Activated naive CD8-positive, alpha-beta T cell treated with anti-CD3 and anti-CD28 coated beads, Interleukin-2, amount 10 ng/mL, durations not matched to agents 7 days and 5 days (primary cell): ENCODE results near the gene CDC42EP4. TPM values are rescaled to one million over a fixed set of nuclear protein-coding genes. Genes with fewer than 3 reads are reported as not detected.
"Not testable (repeated sequence)": the region's sequence is repeated elsewhere in the genome, so short reads cannot be mapped to it uniquely, and the experiment has no call there.

ENCODE experiments used
- ATAC-seq: fragments of 150-1000 bp; cut with Tn5 transposase; one replicate; pipeline ENCODE4 v1.10.0; 2021; ENCODE audit warnings: low read depth, moderate library complexity
- POLR2A ChIA-PET: fragments of 350-600 bp; sonication (Branson Sonifier 250); formaldehyde crosslinking; loops from one replicate; lab custom pipeline; 2021; ENCODE audit warnings: antibody characterized with exemption; lab: Charles Lee
- DNase-seq: peaks from one replicate; pipeline ENCODE4 v3.0.0; 2021
- H3K27ac Mint-ChIP-seq: one replicate; pipeline ENCODE4 v1.8.0; 2022; ENCODE audit warnings: mild to moderate bottlenecking, mixed read lengths
- H3K27me3 Mint-ChIP-seq: one replicate; pipeline ENCODE4 v1.8.0; 2022; ENCODE audit warnings: mild to moderate bottlenecking, moderate library complexity, mixed read lengths
- H3K36me3 Mint-ChIP-seq: one replicate; pipeline ENCODE4 v1.8.0; 2021; ENCODE audit warnings: mild to moderate bottlenecking, mixed read lengths
- H3K4me1 Mint-ChIP-seq: one replicate; pipeline ENCODE4 v1.8.0; 2021; ENCODE audit warnings: mixed read lengths
- H3K4me3 Mint-ChIP-seq: one replicate; pipeline ENCODE4 v1.8.0; 2022; ENCODE audit warnings: mild to moderate bottlenecking, moderate library complexity, mixed read lengths
- H3K9me3 Mint-ChIP-seq: one replicate; pipeline ENCODE4 v1.8.0; 2021; ENCODE audit warnings: mixed read lengths
- total RNA-seq, 2 experiments: library from RNA; stranded (reverse); gene quantifications; one replicate each; pipeline ENCODE4 v1.2.3, GENCODE V29; 2021

CDC42EP4 gene
- total RNA-seq, 2 experiments from 2014 or later = 1.5 to 2.7 TPM

DNA sequence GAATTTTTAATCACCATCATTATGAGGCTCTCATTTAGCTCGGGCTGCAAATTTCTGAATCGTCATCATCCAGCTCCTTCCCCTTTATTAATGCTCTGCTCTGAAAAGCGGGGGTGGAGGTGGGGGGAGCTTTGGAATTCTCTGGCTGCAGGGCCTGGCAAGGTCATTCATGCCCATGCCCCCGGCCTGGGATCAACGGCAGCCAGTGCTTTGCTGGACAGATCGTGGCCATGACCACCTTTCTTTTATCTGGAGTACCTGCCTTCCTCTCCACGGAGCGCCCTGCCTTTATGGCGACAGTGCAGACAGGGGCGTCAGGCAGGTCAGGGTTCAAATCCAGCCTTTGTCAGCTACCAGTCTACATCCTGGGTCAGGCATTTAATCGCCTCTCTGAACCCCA lies 45.0 kb downstream of the CDC42EP4 start:
- no peak overlapping the region for H3K4me3 Mint-ChIP-seq
- no peaks in the 10 kb centered on the region for H3K4me1 Mint-ChIP-seq
- H3K9me3 Mint-ChIP-seq = no peaks in the 10 kb centered on the region
- ATAC-seq (no peak), DNase-seq (no peak)
- H3K27ac Mint-ChIP-seq = no peak overlapping the region
- no peaks in the 10 kb centered on the region for H3K27me3 Mint-ChIP-seq
- no peaks in the 10 kb centered on the region for H3K36me3 Mint-ChIP-seq
- POLR2A ChIA-PET = no interaction called here

DNA sequence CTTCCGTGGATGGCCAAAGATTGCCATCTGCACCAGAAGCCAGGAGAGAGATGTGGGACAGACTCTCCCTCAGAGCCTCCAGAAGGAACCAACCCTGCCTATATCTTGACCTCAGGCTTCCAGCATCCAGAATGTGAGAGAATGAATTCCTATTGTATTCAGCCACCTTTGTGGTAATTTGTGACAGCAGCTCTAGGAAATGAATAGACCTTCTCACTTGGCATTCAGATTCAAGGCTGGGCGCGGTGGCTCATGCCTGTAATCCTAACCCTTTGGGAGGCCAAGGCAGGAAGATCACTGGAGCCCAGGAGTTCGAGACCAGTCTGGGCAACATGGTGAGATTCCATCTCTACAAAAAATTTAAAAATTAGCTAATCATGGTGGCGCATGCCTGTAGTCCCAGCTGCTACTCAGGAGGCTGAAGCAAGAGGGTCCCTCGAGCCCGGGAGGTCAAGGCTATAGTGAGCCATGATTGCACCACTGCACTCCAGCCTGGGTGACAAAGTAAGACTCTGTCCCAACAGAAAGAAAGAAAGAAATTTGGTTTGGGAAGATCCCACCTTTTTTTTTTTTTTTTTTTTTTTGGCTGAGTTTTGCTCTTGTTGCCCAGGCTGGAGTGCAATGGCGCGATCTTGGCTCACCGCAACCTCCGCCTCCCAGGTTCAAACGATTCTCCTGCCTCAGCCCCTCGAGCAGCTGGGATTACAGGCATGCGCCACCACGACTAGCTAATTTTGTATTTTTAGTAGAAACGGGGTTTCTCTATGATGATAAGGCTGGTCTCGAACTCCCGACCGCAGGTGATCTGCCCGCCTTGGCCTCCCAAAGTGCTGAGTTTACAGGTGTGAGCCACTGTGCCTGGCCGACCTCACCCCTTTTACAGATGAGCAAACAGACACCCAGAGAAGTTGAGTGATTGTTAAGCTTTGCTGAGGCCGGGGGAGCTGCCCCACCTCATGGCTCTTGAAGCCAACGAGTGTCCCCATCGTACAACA lies 45.9 kb downstream of the CDC42EP4 start:
- no peaks in the 10 kb centered on the region for H3K4me1 Mint-ChIP-seq
- no peak overlapping the region for H3K27ac Mint-ChIP-seq
- ATAC-seq (no peak), DNase-seq (no peak)
- H3K4me3 Mint-ChIP-seq = no peak overlapping the region
- no peaks in the 10 kb centered on the region for H3K27me3 Mint-ChIP-seq
- no peaks in the 10 kb centered on the region for H3K36me3 Mint-ChIP-seq
- no peaks in the 10 kb centered on the region for H3K9me3 Mint-ChIP-seq
- POLR2A ChIA-PET = interaction anchor here (0.6 kb wide), 1 partner anchor 17 kb away, joined by 3 read pairs; no protein-coding TSS in a partner anchor

DNA sequence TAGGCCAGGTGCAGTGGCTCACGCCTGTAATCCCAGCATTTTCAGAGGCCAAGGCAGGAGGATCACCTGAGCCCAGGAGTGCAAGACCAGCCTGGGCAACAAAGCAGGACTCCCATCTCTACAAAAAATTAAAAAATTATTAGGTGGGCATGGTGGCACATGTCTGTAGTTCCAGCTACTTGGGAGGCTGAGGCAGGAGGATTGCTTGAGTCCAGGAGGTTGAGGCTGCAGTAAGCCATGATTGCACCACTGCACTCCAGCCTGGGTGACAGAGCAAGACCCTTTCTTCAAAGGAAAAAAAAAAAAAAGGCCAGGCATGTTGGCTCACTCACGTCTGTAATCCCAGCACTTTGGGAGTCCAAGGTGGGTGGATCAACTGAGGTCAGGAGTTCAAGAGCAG lies 47.4 kb downstream of the CDC42EP4 start:
- H3K4me1 Mint-ChIP-seq, POLR2A ChIA-PET, H3K27ac Mint-ChIP-seq, H3K36me3 Mint-ChIP-seq, H3K4me3 Mint-ChIP-seq, H3K27me3 Mint-ChIP-seq, DNase-seq, ATAC-seq, H3K9me3 Mint-ChIP-seq: not testable (repeated sequence)

DNA sequence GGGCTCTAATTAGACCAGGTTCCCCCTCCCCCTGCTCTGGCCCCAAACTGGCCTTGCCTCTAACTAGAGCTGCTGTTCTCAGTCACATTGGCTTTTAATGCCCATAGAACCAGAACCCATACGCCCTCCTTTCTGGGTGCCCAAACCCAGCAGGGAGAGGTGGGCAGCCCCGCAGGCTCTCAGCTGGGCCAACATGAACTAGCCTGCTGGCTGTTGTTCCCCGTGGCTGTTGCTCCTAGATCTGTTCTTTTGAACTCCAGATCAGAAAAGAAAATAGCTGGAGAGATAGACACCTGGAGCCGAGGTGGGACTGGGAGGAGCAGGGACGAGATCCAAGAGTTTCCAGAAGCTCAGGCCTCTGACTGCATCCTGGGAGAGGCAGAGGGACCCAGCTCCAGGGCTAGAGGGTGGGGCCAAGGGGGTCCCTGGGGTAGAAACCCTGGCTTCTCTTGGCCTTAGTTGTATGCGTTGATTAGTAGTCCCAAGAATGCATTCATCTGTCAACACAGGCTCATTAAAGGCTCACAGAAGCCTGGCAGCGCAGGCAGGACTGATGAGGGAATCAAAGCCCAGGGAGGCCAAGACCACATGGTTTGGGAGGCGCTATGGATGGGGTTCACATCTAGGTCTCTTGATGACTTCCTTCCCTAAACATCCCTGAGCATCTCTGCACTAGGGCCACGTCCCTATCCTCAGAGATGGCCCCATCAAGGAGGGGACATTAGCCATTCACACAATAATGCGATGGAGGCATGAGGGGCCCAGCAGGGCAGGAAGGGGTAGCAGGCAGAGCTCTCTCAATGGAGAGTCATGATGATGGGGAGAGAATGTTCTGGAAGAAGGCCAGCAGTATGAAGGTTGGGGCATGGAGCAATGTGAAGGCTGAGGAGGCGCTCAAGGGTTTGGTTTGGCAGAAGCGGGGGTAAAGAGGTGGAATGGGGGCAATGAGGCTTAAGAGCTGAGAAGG lies 48.8 kb downstream of the CDC42EP4 start:
- H3K36me3 Mint-ChIP-seq = no peaks in the 10 kb centered on the region
- H3K9me3 Mint-ChIP-seq = no peaks in the 10 kb centered on the region
- no peak overlapping the region for H3K4me3 Mint-ChIP-seq
- ATAC-seq (no peak), DNase-seq (no peak)
- POLR2A ChIA-PET = no interaction called here
- no peak overlapping the region for H3K27ac Mint-ChIP-seq
- no peaks in the 10 kb centered on the region for H3K4me1 Mint-ChIP-seq
- no peaks in the 10 kb centered on the region for H3K27me3 Mint-ChIP-seq

DNA sequence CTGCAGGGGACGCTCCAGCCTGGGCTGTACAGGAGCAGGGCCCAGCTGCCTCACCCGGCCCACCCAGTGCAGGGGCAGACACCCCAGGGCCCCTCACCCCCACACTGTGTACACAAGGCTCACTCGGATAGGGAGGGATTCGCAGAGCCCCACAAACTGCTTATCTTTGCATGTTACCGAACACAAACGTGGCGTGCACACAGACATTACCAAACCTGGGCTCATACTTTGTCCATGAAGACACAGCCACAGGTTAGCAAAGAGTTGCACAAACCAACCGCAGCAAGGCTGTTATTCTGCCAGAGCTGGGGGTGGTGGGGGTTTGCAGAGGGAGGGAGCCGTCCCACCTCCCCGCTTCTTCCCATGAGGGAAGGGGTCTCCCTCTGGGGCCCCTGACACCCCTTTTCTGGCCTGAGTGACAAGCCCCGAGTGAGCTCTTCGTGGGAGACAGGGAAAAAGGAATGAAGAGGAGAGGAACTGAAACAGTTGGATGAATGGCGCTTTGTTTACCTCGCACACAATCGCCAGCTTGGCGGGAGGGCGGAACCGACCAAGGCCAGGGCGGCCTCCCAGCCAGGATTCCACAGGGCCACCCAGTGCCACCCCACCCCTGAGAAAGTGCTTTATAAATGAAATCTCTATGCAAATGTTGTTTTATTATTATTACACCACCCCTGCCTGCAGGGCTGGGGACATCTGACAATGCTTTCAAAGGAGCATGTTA lies 49.7 kb downstream of the CDC42EP4 start:
- Mint-ChIP-seq H3K27me3 (no peaks in the 10 kb centered on the region), H3K36me3 (no peaks in the 10 kb centered on the region), H3K27ac (no peak overlapping the region), H3K9me3 (no peaks in the 10 kb centered on the region), H3K4me1 (no peaks in the 10 kb centered on the region), H3K4me3 (no peak overlapping the region)
- no peak for DNase-seq
- ATAC-seq = no peak
- POLR2A ChIA-PET = no interaction called here

DNA sequence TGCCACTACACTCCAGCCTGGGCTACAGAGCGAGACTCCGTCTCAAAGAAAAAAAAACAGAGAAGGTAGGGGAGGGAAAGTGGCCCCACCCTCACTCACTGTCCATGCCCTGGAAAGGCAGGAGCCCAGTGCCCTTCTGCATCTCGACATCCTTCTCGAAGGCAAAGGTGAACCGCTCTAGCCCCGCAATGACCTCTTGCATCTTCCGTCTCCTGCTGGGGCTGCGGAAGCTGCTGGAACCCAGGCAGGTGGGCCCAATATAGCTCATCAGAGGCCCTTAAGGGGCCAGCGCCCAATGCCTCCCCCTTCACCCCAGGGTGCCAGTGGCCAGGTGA lies 50.2 kb downstream of the CDC42EP4 start, which contains the start of gene CPSF4L:
Gene CPSF4L, minus strand, starts transcription at position 264 of the 335 bp plus-strand sequence. Its CDS starts 62 bp downstream, at position 202.
- Mint-ChIP-seq H3K36me3 (no peaks in the 10 kb centered on the region), H3K27me3 (no peaks in the 10 kb centered on the region), H3K9me3 (no peaks in the 10 kb centered on the region), H3K4me1 (no peaks in the 10 kb centered on the region), H3K27ac (no peak within 1 kb of the TSS), H3K4me3 (no peak within 1 kb of the TSS)
- DNase-seq (no peak), ATAC-seq (no peak)
- POLR2A ChIA-PET = no interaction called here

DNA sequence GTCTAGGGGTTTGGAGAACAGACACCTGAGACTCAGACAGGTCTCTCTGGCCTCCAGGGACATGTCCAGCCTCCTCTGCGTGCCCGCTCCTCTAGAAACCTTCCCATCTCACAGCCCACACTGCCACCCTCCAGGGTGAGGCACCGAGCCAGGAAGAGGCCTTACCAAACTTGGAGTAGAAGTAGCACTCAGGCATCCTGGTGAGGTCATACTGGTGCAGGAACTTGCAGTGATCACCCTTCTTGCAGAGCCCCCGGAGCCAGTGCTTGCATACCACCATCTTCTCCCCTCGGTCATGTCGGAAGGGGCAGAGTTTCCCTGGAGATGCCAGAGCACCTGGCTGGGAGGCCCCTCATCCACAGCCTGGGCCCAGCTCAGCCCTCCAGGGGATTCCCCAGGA lies 54.3 kb downstream of the CDC42EP4 start:
- DNase-seq (no peak), ATAC-seq (no peak)
- H3K4me3 Mint-ChIP-seq = no peak overlapping the region
- POLR2A ChIA-PET = no interaction called here
- H3K36me3 Mint-ChIP-seq = no peaks in the 10 kb centered on the region
- no peak overlapping the region for H3K27ac Mint-ChIP-seq
- no peaks in the 10 kb centered on the region for H3K9me3 Mint-ChIP-seq
- H3K4me1 Mint-ChIP-seq = peaks cover 1% of the 10 kb centered on the region
- H3K27me3 Mint-ChIP-seq = no peaks in the 10 kb centered on the region

DNA sequence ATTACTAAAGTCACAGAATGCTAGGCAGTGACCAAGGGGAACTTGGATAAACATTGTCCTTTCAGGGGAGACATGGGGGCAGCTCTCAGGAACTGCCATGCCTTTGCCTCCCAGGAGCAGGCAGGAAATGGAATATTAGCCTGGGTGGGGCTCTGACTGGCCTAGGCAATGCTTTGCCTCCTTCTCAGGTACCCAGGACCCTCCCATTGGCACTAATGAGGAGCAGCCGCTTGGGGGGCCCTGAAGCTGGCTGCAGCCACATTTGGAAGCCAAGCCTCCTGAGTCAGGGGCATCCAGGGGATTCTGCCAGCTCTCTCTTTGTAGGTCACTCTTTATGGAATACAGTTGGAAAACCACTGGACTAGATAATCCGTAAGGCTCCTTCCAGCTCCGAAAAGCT lies 55.6 kb downstream of the CDC42EP4 start:
- no peaks in the 10 kb centered on the region for H3K36me3 Mint-ChIP-seq
- ATAC-seq (no peak), DNase-seq (no peak)
- no peak overlapping the region for H3K27ac Mint-ChIP-seq
- POLR2A ChIA-PET = no interaction called here
- no peaks in the 10 kb centered on the region for H3K27me3 Mint-ChIP-seq
- H3K9me3 Mint-ChIP-seq = no peaks in the 10 kb centered on the region
- peaks cover 1% of the 10 kb centered on the region for H3K4me1 Mint-ChIP-seq
- H3K4me3 Mint-ChIP-seq = no peak overlapping the region

DNA sequence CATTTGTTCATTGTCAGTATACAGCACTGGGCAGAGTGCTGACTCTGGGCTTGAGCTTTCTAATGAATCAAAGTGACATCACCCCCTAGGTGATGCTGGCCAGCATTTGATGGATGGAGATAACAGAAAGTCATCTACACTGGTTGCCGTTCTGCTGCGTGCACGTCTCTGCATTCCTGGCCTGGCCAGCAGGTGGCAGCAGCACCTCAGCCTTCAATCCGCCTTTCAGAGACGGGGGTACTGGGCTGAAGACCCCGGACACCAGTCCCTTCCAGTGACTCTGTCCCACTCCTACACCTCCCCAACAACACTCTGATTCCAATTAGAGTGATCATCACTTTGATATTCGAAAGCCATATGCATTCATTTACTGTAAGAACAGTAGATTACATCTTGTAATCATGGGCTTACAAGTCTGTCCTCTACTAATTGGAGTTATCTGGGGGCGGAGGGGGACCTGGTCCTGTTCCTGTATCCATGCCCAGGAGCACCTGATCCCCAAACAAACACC lies 56.1 kb downstream of the CDC42EP4 start:
- DNase-seq (peak; percentile 69), ATAC-seq (peak; percentile 80)
- POLR2A ChIA-PET = interaction anchor here (0.6 kb wide), 1 partner anchor 21 kb away, joined by 3 read pairs; no protein-coding TSS in a partner anchor
- Mint-ChIP-seq H3K9me3 (no peaks in the 10 kb centered on the region), H3K4me1 (peaks cover 1% of the 10 kb centered on the region), H3K36me3 (no peaks in the 10 kb centered on the region), H3K4me3 (no peak overlapping the region), H3K27me3 (no peaks in the 10 kb centered on the region), H3K27ac (no peak overlapping the region)

DNA sequence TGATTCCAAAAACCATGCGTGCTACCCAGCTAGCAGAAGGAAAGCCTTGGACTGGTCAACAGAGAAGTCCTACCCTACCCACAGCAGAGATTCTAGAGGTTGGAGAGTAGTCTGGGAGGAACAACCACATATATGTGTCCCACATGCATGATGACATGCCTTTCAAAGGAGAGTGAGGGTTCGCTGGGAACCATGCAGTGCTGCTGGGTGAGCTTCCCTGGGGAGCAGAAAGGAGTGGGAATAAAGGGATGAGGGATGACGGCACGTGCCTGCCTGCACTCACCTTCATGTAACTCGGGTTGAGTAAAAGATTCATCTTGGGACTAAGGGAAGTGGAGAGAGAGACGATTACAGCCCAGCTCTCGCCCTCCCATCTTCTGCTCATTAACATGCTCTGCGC lies 59.9 kb downstream of the CDC42EP4 start:
- Mint-ChIP-seq H3K4me3 (no peak overlapping the region), H3K9me3 (no peaks in the 10 kb centered on the region), H3K36me3 (peaks cover 1% of the 10 kb centered on the region), H3K4me1 (peaks cover 1% of the 10 kb centered on the region), H3K27me3 (no peaks in the 10 kb centered on the region), H3K27ac (no peak overlapping the region)
- no peak for DNase-seq
- ATAC-seq = no peak
- POLR2A ChIA-PET = no interaction called here

DNA sequence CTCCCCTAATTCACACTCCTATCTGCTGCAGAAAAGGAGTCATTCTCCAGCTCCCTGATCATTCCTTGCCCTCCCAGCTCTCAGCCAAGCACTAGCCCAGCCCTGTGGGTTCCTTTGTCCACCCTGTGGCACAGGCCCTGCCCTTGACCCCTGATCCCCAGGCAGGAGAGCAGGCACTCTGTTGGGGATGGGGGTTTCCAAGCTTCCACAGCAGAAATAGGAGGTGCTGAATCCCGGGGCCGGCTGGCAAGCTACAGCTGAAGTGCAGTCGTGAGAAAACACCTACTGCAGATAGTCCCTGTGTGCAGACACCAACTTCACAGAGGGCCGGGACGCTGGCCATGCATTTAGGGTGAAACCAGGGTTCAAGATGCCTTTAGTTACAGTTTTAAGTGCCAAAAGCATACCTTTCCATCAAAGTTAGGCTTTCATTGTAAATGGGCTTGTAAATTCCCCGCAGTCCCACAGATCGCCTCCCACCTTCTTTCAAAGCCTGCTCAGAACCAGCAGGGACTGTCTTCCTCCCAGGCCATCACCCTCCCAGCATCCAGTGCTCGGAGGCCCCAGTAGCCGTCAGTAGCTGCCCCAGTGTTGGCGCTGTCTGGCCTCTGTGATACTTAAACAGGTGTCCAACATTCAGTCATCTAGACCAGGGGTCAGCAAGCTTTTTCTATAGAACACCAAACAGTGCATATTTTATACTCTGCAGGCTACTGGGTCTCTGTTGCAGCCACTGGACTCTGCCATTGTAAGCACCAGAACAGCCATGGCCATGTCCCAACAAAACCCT lies 60.8 kb downstream of the CDC42EP4 start:
- DNase-seq (no peak), ATAC-seq (no peak)
- no peak overlapping the region for H3K27ac Mint-ChIP-seq
- H3K4me3 Mint-ChIP-seq = no peak overlapping the region
- POLR2A ChIA-PET = no interaction called here
- H3K4me1 Mint-ChIP-seq = peaks cover 1% of the 10 kb centered on the region
- no peaks in the 10 kb centered on the region for H3K27me3 Mint-ChIP-seq
- H3K9me3 Mint-ChIP-seq = no peaks in the 10 kb centered on the region
- peaks cover 3% of the 10 kb centered on the region for H3K36me3 Mint-ChIP-seq

DNA sequence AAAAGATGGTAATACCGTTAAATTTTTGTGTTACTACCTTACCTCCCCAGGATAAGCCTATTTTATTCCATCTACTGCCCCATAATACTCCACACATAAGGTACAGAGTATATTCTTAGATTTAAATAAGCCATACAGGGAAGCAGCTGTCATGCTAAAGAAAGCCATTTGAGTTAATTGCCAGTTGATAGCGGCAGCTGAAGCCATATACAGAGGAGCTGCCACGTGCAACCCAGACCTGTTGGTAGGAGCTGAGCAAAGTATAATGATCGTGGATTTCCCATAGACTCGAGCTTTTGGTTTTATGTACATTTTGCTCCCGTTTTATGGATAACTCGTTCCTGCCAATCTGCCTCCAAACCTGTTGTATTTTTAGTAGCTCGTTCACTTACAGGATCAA lies 62.1 kb downstream of the CDC42EP4 start:
- DNase-seq = no peak
- Mint-ChIP-seq H3K4me3 (no peak overlapping the region), H3K36me3 (peaks cover 3% of the 10 kb centered on the region), H3K27me3 (no peaks in the 10 kb centered on the region), H3K27ac (no peak overlapping the region), H3K9me3 (no peaks in the 10 kb centered on the region), H3K4me1 (no peaks in the 10 kb centered on the region)
- no peak for ATAC-seq
- POLR2A ChIA-PET = interaction anchor here (1.1 kb wide), 1 partner anchor 58 kb away, joined by 4 read pairs; no protein-coding TSS in a partner anchor
